Retinal pigment epithelial cell (primary cell): ENCODE data around the gene MAML3.

Experiments
- DNase-seq: peaks from one replicate; pipeline ENCODE4 v3.0.0-alpha.2; 2010; ENCODE audit warnings: low read depth
- H3K4me3 ChIP-seq: 2 replicates; pipeline ENCODE4 v1.5.1; 2011; ENCODE audit warnings: mild to moderate bottlenecking, low read length, control low read depth, moderate library complexity
- TF ChIP-seq, protein P1 (sequence below): conservative IDR thresholded peaks from 2 replicates; pipeline ENCODE4 v1.5.1; 2011; ENCODE audit warnings: low read depth, low read length, control low read depth, inconsistent platforms

Gene MAML3

DNA sequence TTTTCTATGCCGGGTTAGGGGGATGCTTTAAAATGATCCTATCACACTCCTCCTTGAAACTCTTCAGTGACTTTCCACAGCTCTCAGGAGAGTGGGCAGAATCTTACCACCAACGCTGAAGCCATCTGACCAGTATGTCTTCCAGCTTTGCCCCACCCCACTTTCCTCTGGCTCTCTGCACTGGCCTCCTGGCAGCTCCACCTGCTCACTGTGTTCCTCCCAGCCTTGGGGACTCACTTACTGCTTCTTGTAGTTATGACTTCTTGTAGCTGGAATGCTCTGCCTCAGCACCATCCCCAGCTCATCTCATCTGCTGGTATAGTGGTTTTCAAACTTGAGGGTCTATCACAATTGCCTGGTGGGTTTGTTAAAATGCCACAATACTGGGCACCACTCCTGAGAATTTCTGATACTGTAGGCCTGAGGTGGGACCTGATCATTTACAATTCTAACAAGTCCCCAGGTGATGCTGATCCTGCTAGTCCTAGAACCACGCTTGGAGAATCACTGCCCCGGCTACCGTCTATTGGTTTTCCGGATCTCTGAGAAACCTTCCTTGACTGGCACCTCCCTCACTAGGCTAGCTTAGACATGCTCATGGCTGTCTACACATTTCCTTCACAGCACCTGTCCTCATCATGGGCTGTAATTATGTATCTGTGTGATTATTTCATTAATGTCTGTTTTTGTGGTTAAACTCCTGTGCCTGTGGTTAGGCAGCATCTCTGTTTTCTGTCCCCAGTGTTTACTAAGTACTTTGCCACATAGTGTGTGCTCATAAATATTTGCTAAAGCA is 336.1 kb downstream of the MAML3 start:
- no peak for DNase-seq
- TF ChIP-seq, protein P1, sequence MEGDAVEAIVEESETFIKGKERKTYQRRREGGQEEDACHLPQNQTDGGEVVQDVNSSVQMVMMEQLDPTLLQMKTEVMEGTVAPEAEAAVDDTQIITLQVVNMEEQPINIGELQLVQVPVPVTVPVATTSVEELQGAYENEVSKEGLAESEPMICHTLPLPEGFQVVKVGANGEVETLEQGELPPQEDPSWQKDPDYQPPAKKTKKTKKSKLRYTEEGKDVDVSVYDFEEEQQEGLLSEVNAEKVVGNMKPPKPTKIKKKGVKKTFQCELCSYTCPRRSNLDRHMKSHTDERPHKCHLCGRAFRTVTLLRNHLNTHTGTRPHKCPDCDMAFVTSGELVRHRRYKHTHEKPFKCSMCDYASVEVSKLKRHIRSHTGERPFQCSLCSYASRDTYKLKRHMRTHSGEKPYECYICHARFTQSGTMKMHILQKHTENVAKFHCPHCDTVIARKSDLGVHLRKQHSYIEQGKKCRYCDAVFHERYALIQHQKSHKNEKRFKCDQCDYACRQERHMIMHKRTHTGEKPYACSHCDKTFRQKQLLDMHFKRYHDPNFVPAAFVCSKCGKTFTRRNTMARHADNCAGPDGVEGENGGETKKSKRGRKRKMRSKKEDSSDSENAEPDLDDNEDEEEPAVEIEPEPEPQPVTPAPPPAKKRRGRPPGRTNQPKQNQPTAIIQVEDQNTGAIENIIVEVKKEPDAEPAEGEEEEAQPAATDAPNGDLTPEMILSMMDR = no peak
- no peak overlapping the region for H3K4me3 ChIP-seq

DNA sequence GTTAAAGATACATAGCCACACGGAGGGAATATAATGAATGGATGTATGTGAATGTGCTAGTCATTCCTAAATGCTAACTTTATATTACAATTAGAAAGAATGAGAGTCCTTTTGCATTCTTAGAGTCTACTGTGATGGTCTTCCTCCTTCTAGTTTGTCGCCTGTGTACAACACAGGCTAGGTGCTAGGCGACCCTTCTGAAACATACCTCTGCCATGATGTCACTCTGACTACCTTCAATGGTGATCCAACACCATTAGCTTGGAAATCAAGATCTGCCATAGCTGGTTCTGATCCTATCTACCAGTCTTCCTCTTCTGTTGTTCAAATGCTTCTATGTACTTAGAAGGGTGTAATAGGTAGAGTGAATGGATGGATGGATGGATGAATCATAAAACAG is 337.1 kb downstream of the MAML3 start:
- TF ChIP-seq, protein P1 = no peak
- no peak for DNase-seq
- no peak overlapping the region for H3K4me3 ChIP-seq

GRCh38 chr4:139815778-139816601 is 338.0 kb downstream of the MAML3 start:
- TF ChIP-seq, protein P1 = no peak
- peak overlapping the region; percentile 52 for H3K4me3 ChIP-seq
- peak; percentile 27 for DNase-seq

GRCh38 chr4:139814323-139815015 is 339.5 kb downstream of the MAML3 start:
- DNase-seq = peak; percentile 24
- TF ChIP-seq, protein P1 = no peak
- H3K4me3 ChIP-seq = no peak overlapping the region

DNA sequence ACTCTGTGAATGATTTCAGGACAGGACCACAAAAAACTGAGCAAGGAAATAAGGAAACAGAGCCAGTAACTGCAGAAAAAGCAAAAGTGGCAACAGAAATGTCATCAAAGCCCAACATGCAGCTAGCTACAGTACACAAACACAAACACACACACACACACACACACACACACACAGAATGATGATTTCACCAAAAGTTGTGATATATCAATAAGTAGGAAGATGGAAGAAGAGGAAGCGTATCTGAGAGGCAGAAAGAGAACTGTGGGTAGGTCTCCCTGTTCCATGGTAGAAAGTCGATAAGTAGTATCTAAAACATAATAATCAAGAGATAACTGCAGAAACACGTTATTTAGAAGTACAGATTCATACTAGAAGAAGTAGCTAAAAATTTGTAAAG is 340.1 kb downstream of the MAML3 start:
- H3K4me3 ChIP-seq = no peak overlapping the region
- TF ChIP-seq, protein P1 = no peak
- DNase-seq = no peak

DNA sequence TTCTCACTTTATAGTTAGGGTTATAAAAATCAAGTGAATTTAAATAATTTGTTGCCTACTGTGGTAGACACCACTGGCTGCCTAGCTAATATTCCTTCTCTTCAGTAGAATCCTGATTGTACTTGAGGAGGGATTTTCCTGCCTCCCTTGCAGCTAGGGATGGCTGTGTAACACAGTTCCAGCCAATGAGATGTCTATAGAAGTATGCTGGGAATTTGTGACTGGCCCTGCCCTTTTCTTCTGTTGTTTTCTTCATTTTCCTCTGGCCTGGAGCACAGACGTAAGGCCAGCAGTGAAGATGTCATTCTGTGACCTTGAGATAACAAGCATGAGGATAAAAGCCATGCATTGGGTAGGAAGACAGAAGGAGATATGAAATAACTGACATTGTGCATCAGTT is 343.3 kb downstream of the MAML3 start:
- TF ChIP-seq, protein P1 = no peak
- no peak overlapping the region for H3K4me3 ChIP-seq
- no peak for DNase-seq
